NCI-H146 treated with DMSO at 0.1 percent for 48 hours (cell line): ENCODE data around the gene JPH4.
"Not testable (repeated sequence)": the region's sequence is repeated elsewhere in the genome, so short reads cannot be mapped to it uniquely, and the experiment has no call there.

Experiments
- DNase-seq: peaks from one replicate; lab custom pipeline; 2025; ENCODE audit not compliant: unreplicated experiment; lab: John Stamatoyannopoulos, UW

The JPH4 gene

DNA sequence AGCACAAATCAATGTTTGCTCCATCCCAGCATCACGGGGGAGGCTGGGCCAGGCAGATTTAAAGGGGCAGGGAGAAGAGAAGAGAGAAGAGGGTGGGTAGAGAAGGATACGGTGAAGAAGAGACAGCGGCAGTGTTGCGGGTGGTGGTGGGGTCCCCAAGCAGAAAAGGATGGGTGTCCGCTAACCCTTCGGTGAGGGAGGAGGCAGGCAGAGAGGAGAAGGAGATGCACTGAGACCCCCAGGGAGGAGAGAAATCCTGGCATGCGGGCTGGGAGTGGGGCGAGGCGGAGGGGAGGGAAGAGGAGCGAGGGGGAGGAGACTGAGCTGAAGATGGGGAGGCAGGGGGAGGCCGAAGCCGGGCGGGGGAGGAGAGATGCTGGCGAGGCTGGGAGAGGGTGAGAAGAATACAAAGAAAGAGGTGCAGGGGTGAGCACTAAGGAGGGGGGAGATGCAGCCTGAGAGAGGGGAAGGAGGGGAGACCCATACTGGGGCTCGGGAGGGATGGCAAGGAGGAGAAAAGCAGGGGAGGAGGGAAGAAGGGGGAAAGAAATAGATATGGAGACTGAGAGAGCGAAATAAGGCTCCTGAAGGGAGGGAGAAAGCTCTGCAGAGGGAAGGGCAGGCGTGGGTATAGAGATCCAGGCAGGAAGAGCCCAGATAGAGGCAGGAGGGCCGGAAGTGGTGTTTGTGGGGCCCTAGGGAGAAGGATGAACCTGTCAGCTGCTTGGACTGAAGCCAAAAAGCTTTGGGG lies at the start of gene JPH4:
Gene JPH4 (minus strand): TSS at position 231 of the 751 bp plus-strand sequence. CDS start 1,337 bp downstream, outside the sequence.
- DNase-seq, result peak; percentile 50

DNA sequence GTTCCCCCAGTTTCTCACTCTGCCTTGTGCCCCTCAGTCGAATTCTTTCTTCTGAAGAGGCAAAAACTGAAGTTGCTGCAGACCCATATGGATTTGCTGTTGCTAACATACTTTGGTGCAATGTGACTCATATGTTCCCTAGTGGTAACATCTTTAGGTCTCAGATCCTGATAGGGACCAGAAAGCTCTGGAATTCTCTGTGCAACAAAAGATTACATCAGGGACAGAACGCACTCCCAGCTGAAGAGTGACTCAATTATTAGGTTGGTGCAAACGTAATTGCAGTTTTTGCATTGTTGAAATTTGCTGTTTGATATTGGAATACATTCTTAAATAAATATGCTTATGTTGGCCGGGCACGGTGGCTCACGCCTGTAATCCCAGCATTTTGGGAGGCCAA lies 49.4 kb upstream of the JPH4 start:
- DNase-seq, result no peak

DNA sequence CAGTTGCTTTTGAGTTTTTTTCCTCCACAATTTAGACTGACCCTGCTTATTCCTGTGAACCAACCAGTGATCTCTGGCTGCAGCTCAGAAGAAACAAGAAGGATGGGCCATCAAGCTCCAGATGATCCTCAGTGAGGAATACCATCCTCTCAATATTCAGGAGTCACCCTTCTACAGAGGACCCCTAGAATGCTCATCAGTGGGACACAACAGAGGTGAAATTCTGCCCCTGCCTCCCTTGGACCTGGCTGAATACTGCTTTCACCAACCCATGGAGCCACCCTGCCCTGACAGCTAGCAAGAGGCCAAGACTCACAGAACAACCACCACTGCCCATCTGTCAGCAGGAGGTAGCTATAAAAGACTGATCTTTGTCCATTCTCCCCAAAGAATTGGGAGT lies 48.4 kb upstream of the JPH4 start:
- DNase-seq, result no peak

DNA sequence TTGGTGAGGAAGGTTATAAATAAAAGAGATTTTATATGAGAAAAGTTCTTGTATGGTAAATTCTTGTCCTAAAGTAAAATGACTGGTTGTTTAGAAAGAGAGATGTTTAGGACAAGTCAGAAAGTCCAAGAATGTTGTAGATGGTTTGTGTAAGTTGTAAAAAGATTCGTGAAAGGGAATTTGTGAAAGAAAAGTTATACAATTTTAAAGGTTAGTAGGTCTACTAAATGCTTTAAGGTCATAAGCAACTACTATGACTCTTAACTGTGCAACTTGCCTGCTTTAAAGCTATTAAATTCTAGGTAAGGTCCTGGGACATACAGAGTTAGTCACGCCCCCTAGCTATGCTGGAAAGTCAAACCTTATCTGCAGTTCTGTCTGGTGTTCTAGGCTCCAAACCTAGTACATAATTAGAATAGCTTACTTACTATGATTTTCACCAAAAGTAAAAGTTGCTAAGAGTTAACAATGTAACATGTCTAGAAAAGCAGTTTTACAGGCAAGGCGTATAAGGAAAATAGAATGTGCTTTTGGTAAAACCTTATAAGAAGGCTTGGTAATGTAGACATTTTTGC lies 46.3 kb upstream of the JPH4 start:
- DNase-seq, result no peak

DNA sequence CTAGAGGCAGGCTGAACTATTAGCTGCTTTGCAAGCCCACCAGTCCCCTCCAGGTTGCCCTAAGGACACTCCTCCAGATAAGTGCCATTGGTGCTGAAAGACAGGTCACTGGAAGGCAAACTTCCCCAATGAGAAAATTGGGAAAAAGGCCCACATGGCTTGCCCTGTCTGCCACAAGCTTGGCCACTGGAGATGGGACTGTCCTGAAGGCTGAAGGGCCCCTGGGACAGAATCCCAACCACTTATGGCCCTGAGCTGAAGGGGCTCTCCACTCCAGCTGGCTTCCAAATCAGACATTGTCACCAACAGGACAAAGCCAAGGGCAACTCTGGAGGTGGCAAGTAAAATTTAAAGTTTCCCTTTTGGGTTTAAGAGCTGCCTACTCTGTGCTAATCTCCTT lies 45.4 kb upstream of the JPH4 start:
- no peak for DNase-seq

DNA sequence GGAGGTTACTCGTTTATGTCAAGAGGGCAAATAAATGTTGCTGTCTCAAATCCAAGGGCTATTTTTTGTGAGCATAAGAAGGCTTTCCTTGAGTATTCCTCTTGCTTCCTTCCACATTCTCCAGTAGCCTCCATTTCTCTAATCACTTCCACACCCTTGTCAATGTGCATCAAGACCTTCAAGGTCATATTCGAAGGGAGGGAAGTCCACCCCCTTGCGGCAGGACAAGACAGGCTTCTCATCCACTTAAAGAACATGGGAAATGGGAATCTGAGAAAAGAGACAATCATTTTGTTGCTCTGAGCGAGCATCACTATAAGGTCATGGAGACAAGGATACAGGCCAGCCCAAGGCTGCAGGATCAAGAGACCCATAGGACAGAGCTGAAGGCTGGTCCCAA lies 44.4 kb upstream of the JPH4 start:
- no peak for DNase-seq

DNA sequence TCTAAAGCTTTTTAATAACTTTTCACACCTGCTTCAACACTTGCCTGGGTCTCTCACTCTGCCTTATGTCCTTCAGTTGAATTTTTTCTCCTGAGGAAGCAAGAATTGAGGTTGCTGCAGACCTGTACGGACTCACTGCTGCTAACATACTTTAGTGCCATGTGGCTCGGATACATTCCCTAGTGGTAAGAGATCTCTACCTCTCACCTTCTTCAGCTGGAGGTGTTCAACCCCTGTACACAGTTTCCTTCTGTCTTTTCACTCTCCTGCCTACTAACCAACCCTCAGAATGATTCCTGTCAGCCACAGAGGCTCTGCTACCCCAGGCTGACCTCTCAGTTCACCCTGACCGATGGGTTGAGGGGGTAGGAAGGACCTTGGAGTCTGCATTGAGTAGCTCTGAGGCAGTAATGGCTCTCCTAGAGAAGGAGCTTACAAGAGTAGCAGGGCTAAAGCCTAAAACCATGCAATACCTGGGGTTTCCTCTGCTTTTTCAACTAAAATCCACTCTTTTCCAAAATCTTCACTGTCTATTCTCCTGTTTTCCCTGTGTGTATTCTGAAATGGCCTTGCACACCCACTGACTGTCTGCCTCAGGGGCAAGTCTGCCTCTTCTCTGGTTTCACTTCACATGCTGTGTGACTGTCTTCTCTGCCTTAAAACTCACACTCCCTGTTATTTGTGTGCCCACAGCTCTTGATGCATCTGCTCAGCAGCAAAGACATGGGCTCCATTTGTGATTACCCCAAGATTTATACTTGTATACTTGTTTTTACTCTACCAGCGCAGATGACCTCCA lies 43.5 kb upstream of the JPH4 start:
- no peak for DNase-seq

DNA sequence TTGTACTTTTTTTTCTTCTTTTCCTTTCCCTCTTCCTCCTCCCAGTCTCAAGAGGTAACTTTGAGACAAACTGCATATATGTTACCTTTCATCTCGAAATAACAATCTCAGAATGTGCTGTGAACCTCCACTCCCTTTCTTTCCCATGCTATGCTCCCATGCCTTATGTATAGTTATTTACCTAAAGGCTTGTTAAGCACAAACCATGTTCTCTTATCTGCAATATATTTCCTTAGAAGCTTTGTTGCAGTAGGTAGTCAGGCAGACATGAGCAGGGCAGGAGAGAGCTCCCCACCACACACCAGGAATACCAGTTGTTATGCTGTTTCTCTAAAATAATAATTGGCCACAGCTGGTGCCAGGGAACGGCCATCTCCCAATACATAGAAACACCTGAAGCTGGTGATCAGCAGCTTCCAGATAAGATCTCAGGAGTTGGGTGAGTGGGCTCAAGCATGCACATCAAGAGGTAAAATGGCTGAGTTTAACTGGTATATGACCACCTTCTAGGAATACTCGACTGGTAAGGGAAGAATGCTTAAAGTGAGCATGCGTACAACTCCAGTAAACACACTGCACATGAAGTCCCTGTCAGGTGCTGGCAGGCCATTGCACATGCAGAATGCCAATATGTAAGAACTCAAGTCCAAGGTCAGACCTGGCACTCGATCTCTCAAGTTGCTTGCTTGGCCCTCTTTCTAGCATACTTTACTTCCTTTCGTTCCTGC lies 42.8 kb upstream of the JPH4 start:
- no peak for DNase-seq

DNA sequence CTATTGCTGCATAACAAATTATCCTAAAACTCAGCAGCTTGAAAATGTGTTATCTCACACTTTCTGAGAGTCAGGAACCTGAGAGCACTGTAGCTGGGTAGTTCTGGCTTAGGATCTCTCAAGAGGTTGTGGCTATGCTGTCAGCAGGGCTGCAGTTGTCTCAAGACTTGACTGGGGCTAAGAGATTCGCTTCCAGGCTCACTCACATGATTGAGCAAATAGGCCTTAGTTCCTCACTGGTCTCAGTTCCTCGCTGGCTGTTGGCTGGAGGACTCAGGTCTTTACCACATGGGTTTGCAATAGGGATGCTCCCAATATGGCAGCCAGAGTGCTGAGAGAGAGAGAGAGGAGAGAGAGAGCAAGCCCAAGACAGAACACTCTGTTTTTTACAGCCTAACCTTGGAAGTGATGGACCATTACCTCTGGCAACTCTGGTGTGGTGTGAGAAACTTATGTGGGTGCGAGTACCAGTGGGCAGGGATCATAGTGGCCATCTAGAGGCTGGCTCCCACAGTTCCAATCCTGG lies 41.6 kb upstream of the JPH4 start:
- no peak for DNase-seq

DNA sequence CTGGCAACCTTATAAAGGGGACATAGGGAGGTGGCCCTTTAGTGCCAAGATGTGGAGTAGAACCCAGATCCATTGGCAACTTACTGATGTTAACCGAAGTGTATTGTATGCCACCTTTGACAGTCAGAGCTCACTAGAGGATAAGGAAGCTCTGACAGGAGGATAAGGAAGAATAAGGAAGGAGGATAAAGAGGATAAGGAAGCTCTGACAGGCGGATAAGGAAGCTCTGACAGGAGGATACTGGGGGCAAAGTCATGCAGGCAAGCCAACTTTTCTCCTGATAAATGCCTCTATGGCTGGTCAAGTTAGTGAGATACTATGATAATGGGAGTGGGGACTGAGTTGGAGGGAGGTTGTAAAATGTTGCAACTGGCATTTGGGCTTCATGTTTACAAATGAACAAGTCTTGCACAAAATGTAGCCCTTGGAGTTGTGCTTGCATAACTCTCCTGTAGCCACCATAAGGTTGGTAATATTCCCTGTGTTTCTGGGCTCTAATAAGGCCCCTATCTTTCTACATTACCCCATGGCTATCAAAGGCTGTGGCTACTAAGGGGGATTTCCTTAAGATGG lies 39.9 kb upstream of the JPH4 start:
- DNase-seq, result no peak

DNA sequence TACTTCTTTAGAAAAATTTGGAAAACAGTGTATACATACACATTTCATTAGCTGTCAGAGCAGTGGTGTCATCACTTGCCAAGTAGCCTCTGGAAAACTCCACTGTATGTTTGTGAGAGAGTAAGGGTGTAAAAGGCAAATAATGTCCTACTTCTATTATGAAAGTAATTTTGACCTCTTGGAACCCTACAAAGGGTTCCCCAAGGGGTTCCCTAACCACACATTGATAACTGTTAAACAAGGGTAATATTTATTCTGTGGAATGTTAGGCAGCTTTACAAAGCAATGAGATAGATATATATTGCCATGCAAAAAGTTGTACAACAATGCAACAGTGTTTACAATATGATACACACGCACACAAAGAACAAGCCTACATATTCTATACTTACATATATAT lies 38.9 kb upstream of the JPH4 start:
- DNase-seq, result no peak

DNA sequence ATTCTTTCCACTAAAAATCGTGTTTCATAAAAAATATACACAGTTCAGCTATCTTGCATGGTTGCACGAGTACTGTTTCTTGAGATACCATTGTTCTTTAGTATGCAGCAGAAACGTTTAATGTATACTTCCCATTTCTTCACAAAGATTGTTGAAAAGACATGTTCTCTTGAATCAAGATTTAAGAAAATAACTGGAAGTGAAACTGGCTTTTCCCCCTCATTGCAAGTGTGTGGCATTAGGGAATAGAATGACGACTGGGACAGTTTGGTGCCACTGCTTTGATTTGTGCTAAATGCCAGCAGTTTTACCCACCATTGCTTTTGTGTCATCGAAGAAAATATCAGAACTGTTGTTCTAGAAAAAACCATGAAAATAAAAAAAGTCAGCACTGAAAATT lies 37.3 kb upstream of the JPH4 start:
- no peak for DNase-seq

DNA sequence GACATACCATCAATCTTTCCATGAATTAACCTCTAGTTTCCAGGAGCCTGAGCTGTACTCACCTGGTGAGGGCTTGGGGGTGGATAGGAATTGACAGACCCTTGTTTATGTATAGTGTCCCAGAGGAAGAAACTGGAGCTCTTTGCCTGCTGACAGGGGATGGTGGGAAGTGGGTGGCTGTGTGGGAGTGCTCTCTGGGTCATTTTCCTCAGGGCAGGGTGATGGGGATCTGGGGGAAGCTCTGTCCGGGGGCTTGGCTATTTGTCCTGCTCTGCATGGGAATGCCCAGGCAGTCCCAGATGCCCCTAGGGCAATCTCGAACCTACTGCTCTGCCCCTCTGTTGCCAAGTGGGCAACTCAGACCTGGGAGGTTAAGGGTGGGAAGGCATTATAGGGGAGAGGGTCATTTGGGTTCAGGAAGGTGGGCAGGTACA lies 35.8 kb upstream of the JPH4 start:
- DNase-seq, result no peak

DNA sequence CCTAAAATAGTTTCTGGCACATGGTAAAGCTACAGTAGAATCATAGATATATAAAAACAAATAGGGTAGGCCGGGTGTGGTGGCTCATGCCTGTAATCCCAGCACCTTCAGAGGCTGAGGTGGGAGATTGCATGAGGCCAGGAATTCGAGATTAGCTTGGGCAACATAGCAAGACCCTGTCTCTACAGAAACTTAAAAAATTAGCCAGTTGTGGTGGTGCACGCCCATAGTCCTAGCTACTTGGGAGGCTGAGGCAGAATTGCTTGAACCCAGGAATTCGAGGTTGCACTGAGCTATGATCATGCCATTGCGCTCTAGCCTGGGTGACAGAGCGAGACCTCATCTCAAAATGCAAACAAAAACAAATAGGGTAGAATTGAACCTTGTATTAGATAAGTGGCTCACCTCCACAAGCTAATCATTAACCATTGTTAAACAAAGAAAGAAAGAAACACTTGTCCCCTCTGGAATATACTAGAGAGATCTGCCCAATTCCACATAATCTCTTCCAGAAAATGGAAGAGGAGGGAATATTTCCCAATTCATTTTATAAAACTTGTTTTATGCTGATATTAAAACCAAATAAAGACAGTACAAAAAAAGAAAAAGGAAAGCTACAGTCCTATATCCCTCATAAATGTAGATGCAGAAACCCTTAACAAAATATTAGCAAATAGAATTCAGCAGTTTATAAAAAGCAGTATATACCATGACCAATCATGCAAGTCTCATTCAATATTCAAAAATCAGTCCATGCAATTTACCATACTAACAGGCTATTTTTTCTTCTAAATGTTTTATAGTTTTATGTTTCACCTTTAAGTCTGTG lies 34.9 kb upstream of the JPH4 start:
- DNase-seq, result no peak

DNA sequence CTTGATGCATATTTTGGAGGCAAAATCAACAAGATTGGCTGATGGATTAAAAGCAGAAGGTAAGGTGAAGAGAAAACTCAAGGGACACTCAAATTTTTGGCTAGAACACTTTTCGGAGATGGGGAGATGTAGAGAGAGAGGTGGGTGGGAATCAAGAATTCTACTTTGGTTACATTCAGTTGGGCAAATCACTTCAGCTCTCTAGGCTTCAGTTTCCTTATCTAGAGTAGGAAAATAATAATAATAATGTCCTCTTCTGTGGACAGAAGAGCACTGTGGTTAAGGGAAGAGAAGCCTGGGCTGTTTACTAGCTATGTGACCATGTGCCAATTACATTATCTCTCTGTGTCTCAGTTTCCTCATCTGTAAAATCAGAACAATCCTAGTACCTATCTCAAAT lies 34.2 kb upstream of the JPH4 start:
- DNase-seq, result no peak

DNA sequence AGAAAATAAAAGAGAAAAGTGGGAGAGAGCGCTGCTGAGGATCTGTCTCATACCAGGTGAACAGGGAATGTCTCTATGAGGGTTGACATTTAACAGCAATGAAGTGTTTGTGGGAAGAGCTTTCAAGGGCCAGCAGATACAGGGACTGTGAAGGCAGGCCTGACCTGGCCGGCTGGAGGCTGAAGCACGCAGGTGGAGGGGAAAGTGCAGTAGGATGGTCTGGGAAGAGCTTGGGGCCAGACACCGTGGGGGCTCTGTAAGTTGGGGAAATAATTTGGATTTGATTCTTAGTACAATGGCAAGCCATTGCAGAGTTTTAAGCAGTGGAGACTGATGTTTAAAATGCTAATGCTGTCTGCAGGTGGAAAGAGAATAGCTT lies 33.8 kb upstream of the JPH4 start:
- DNase-seq, result no peak

DNA sequence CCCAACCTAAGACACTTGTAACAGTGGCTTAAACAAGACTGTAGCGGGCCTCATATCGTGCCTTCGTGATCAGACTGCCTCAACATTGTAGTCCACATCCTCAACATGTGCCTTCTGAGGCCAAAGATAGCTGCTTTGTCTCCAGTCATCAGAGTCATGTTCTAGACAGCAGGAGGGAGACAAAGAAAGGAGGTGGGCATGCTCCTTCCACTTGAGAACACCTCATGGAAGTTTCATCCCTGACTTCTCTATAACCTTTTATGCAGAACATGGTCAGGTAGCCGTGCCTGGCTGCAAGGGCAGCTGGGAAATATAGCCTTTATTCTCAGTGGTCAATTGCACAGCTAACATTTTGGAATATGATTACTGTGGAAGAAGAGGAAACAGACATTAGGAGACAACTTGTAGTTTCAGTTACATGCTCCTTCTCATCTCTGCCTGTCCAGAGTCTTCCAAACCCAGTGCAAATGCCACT lies 32.3 kb upstream of the JPH4 start:
- no peak for DNase-seq

DNA sequence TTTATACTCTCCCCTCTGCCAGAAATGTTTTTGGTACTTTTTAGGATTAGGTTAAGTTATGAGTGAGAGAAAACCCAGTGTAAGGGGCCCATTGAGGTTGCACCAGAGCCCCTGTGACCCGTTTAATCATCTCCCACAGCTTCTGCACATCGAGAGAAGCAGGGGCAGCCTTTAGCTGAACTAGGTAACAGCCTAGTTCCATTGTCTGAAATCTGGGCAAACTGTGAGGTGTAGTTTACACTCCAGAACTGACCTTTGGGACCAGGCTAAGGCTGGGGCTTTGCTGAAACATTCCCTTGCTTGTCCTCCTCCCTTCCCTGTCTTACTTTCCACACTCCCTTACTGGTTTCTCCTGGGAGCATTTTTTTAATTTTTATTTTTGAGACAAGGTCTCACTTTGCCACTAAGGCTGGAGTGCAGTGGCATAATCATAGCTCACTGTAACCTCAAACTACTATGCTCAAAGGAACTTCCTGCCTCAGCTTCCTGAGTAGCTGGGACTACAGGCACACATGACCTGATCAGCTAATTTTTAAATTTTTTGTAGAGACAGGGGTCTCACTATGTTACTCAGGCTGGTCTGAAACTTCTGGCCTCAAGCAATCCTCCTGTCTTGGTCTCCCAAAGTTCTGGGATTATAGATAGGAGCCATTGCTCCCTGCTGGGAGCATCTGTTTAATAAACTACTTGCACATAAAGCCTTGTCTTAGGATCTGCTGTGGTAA lies 31.7 kb upstream of the JPH4 start:
- DNase-seq, result no peak

DNA sequence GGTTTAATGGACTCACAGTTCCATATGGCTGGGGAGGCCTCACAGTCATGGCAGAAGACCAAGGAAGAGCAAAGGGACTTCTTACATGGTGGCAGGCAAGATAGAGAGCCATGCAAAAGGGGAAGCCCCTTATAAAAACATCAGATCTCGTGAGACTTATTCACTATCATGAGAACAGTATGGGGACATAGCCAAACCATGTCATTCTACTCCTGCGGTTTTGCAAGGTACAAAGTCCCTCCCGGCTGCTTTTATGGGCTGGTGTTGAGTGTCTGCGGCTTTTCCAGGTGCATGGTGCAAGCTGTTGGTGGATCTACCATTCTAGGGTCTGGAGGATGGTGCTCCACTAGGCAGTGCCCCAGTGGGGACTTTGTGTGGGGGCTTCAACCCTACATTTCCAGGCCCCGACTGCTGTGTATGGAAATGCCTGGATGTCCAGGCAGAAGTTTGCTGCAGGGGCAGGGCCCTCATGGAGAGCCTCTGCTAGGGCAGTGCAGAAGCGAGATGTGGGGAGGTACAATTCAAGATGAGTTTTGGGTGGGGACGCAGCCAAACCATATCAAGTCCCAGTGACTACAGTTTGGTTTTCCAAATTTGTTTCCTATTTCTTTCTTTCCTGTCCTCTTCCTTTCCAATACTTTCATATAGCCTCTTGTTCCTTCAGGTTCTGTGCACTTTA lies 31.0 kb upstream of the JPH4 start:
- DNase-seq, result not testable (repeated sequence)
